Activated CD8-positive, alpha-beta memory T cell treated with anti-CD3 and anti-CD28 coated beads, Interleukin-2, amount 50 U/mL, for 4 hours (primary cell): Measurements from ENCODE around the gene ADGRF3.
"Not testable (repeated sequence)": the region's sequence is repeated elsewhere in the genome, so short reads cannot be mapped to it uniquely, and the experiment has no call there.

Experiments
- DNase-seq: peaks from one replicate; pipeline ENCODE4 v3.0.0-alpha.2; 2020

The ADGRF3 gene

GRCh38 chr2:26269571-26270158, 76.9 kb downstream of the ADGRF3 start:
- DNase-seq: no peak

GRCh38 chr2:26268670-26269385, 77.8 kb downstream of the ADGRF3 start:
- not testable (repeated sequence) for DNase-seq

DNA sequence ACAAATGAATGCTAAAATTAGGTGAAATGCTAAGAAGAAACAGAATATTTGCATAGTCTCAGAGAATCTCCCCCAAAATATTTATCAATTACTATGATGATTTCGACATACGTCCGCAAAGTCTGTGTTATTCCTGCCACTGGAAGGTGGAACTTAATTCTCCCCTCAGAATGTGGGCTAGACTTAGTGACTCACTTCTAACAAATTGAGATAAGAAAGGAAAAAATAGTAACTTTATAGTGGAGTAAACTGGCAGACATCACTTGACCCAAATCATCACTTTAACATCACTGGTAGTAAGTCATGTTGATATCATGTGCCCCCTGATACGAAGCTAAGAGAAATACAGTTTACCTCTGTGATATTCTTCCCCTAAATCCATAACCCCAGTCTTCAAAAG, 78.4 kb downstream of the ADGRF3 start:
- no peak for DNase-seq

- not testable (repeated sequence) for DNase-seq
Measured at GRCh38 chr2:26258836-26259235, 87.8 kb downstream of the ADGRF3 start.
